Stimulated activated naive CD8-positive, alpha-beta T cell treated with anti-CD3 and anti-CD28 coated beads, Interleukin-15, Interleukin-2, amounts not matched to agents 100 ng/mL and 50 ng/mL, for 24 hours (primary cell): ENCODE results near the gene PAIP2.

ENCODE experiments used
- H3K27ac Mint-ChIP-seq: one replicate; pipeline ENCODE4 v1.8.0; 2021; ENCODE audit warnings: mild to moderate bottlenecking, mixed read lengths
- H3K27me3 Mint-ChIP-seq: one replicate; pipeline ENCODE4 v1.8.0; 2021; ENCODE audit warnings: mixed read lengths
- H3K36me3 Mint-ChIP-seq: one replicate; pipeline ENCODE4 v1.8.0; 2021; ENCODE audit warnings: low read depth, mixed read lengths
- H3K4me1 Mint-ChIP-seq: one replicate; pipeline ENCODE4 v1.8.0; 2021; ENCODE audit warnings: low read depth, mixed read lengths
- H3K4me3 Mint-ChIP-seq: one replicate; pipeline ENCODE4 v1.8.0; 2021; ENCODE audit warnings: mild to moderate bottlenecking, mixed read lengths
- H3K9me3 Mint-ChIP-seq: one replicate; pipeline ENCODE4 v1.8.0; 2021; ENCODE audit warnings: mixed read lengths

Gene PAIP2

GRCh38 chr5:139390639-139391569 lies 49.2 kb downstream of the PAIP2 start:
- Mint-ChIP-seq H3K4me3 (peak overlapping the region; percentile 95), H3K4me1 (peaks cover 57% of the 10 kb centered on the region), H3K27me3 (no peaks in the 10 kb centered on the region), H3K27ac (peak overlapping the region; percentile 98), H3K9me3 (no peaks in the 10 kb centered on the region), H3K36me3 (peaks cover under 1% of the 10 kb centered on the region)

- H3K4me1 Mint-ChIP-seq = peaks cover 57% of the 10 kb centered on the region
- peak overlapping the region; percentile 95 for H3K4me3 Mint-ChIP-seq
- no peaks in the 10 kb centered on the region for H3K9me3 Mint-ChIP-seq
- H3K36me3 Mint-ChIP-seq = peaks cover 5% of the 10 kb centered on the region
- no peaks in the 10 kb centered on the region for H3K27me3 Mint-ChIP-seq
- H3K27ac Mint-ChIP-seq = peak overlapping the region; percentile 98
Observed at GRCh38 chr5:139391570-139392323, 50.1 kb downstream of the PAIP2 start.

- no peak overlapping the region for H3K27ac Mint-ChIP-seq
- no peaks in the 10 kb centered on the region for H3K9me3 Mint-ChIP-seq
Observed at GRCh38 chr5:139392324-139392677, 50.6 kb downstream of the PAIP2 start.

GRCh38 chr5:139392678-139393496 lies 51.2 kb downstream of the PAIP2 start:
- Mint-ChIP-seq H3K4me1 (peaks cover 58% of the 10 kb centered on the region), H3K9me3 (no peaks in the 10 kb centered on the region), H3K27me3 (no peaks in the 10 kb centered on the region), H3K36me3 (peaks cover 5% of the 10 kb centered on the region), H3K4me3 (peak overlapping the region; percentile 95), H3K27ac (peak overlapping the region; percentile 89)

More at GRCh38 chr5:139392324-139392677, 50.6 kb downstream of the PAIP2 start:
- no peaks in the 10 kb centered on the region for H3K27me3 Mint-ChIP-seq
- H3K36me3 Mint-ChIP-seq = peaks cover 5% of the 10 kb centered on the region
- H3K4me3 Mint-ChIP-seq = peak overlapping the region; percentile 95
- peaks cover 55% of the 10 kb centered on the region for H3K4me1 Mint-ChIP-seq

- Mint-ChIP-seq H3K36me3 (peaks cover 5% of the 10 kb centered on the region), H3K27me3 (no peaks in the 10 kb centered on the region), H3K4me1 (peaks cover 55% of the 10 kb centered on the region), H3K9me3 (no peaks in the 10 kb centered on the region), H3K27ac (peak overlapping the region; percentile 89), H3K4me3 (peak overlapping the region; percentile 95)
Observed at GRCh38 chr5:139393497-139394122, 52.0 kb downstream of the PAIP2 start.

- no peaks in the 10 kb centered on the region for H3K9me3 Mint-ChIP-seq
- no peak overlapping the region for H3K27ac Mint-ChIP-seq
- H3K4me3 Mint-ChIP-seq = peak overlapping the region; percentile 95
- H3K36me3 Mint-ChIP-seq = peaks cover 5% of the 10 kb centered on the region
- no peaks in the 10 kb centered on the region for H3K27me3 Mint-ChIP-seq
- H3K4me1 Mint-ChIP-seq = peaks cover 52% of the 10 kb centered on the region
Observed at GRCh38 chr5:139394123-139394653, 52.5 kb downstream of the PAIP2 start.

GRCh38 chr5:139394654-139395566 lies 53.3 kb downstream of the PAIP2 start, which contains the start of gene PROB1:
Gene PROB1, minus strand, starts transcription at chr5:139395104. Its CDS starts 23 bp downstream, at chr5:139395081.
- Mint-ChIP-seq H3K27ac (no peak within 1 kb of the TSS), H3K4me1 (peaks cover 52% of the 10 kb centered on the region), H3K9me3 (no peaks in the 10 kb centered on the region), H3K4me3 (peak within 1 kb of the TSS; percentile 95), H3K36me3 (peaks cover 5% of the 10 kb centered on the region), H3K27me3 (no peaks in the 10 kb centered on the region)

- Mint-ChIP-seq H3K9me3 (no peaks in the 10 kb centered on the region), H3K27me3 (no peaks in the 10 kb centered on the region), H3K36me3 (peaks cover 5% of the 10 kb centered on the region), H3K4me1 (peaks cover 42% of the 10 kb centered on the region), H3K4me3 (peak overlapping the region; percentile 30), H3K27ac (no peak overlapping the region)
Observed at GRCh38 chr5:139395844-139396640, 54.4 kb downstream of the PAIP2 start.

GRCh38 chr5:139396691-139397090 lies 55.0 kb downstream of the PAIP2 start:
- H3K27ac Mint-ChIP-seq = no peak overlapping the region
- H3K36me3 Mint-ChIP-seq = peaks cover 5% of the 10 kb centered on the region

GRCh38 chr5:139397921-139398320 lies 56.3 kb downstream of the PAIP2 start:
- Mint-ChIP-seq H3K9me3 (no peaks in the 10 kb centered on the region), H3K4me1 (peaks cover 33% of the 10 kb centered on the region), H3K27me3 (no peaks in the 10 kb centered on the region), H3K4me3 (no peak overlapping the region), H3K36me3 (peaks cover 5% of the 10 kb centered on the region), H3K27ac (no peak overlapping the region)

More at GRCh38 chr5:139396691-139397090, 55.0 kb downstream of the PAIP2 start:
- Mint-ChIP-seq H3K9me3 (no peaks in the 10 kb centered on the region), H3K27me3 (no peaks in the 10 kb centered on the region), H3K4me3 (no peak overlapping the region), H3K4me1 (peaks cover 35% of the 10 kb centered on the region)

- Mint-ChIP-seq H3K4me1 (peaks cover 42% of the 10 kb centered on the region), H3K9me3 (no peaks in the 10 kb centered on the region), H3K4me3 (no peak overlapping the region), H3K27me3 (no peaks in the 10 kb centered on the region), H3K36me3 (peaks cover 5% of the 10 kb centered on the region), H3K27ac (peak overlapping the region; percentile 34)
Observed at GRCh38 chr5:139399501-139400121, 58.0 kb downstream of the PAIP2 start.

GRCh38 chr5:139401546-139401945 lies 59.9 kb downstream of the PAIP2 start:
- Mint-ChIP-seq H3K9me3 (no peaks in the 10 kb centered on the region), H3K27ac (no peak overlapping the region), H3K36me3 (no peaks in the 10 kb centered on the region), H3K4me1 (peaks cover 43% of the 10 kb centered on the region), H3K27me3 (no peaks in the 10 kb centered on the region), H3K4me3 (no peak overlapping the region)
